Urinary bladder (tissue), 4 donors: ENCODE results near the gene POU6F1. TPM values are rescaled to one million over a fixed set of nuclear protein-coding genes. Genes with fewer than 3 reads are reported as not detected.
"Not testable (repeated sequence)": the region's sequence is repeated elsewhere in the genome, so short reads cannot be mapped to it uniquely, and the experiment has no call there.

ENCODE experiments used
- DNase-seq: peaks from one replicate; pipeline ENCODE4 v3.0.0-alpha.2; 2015; ENCODE audit errors: extremely low spot score
- H3K27ac ChIP-seq: one replicate; pipeline ENCODE4 v1.5.1; 2013; ENCODE audit warnings: low read depth, mild to moderate bottlenecking, moderate library complexity
- H3K36me3 ChIP-seq: one replicate; pipeline ENCODE4 v1.6.1; 2013; ENCODE audit warnings: mild to moderate bottlenecking, moderate library complexity; ENCODE audit not compliant: insufficient read depth
- H3K4me1 ChIP-seq: one replicate; pipeline ENCODE4 v1.6.1; 2013; ENCODE audit warnings: mild to moderate bottlenecking, moderate library complexity; ENCODE audit not compliant: insufficient read depth
- H3K4me3 ChIP-seq: one replicate; pipeline ENCODE4 v1.5.1; 2013; ENCODE audit warnings: low read depth, low read length
- WGBS: extraction: QIAGEN DNeasy Blood & Tissue Kit; methylation state at CpG from one replicate; pipeline ENCODE4 v1.1.7; 2013; 5-methylcytosine and 5-hydroxymethylcytosine counted together
- polyA plus RNA-seq: library from polyadenylated mRNA; stranded (reverse); fragments of 200-250 nt; gene quantifications from one replicate; pipeline ENCODE4 v1.2.3, GENCODE V29; 2013
- total RNA-seq: library from RNA; depleted of rRNA; stranded (reverse); fragments of >200 nt; gene quantifications from one replicate; pipeline ENCODE4 v1.2.3, GENCODE V29; 2014
- donor health status: healthy with polysubstance abuse.
- donor health status: healthy.

The POU6F1 gene
- total RNA-seq (4.3 TPM), polyA plus RNA-seq (10.6 TPM)

GRCh38 chr12:51217968-51218606 lies at the start of gene POU6F1:
Gene POU6F1 (minus strand): TSS chr12:51218062. CDS start chr12:51206836, 11,226 bp downstream.
- DNase-seq: peak; percentile 57
- H3K36me3 ChIP-seq: no peaks in the 10 kb centered on the region
- under 1% methylated on average over 35 of the region's 35 CpGs for WGBS
- peak within 1 kb of the TSS; percentile 91 for H3K27ac ChIP-seq
- peak within 1 kb of the TSS; percentile 97 for H3K4me3 ChIP-seq
- H3K4me1 ChIP-seq: no peaks in the 10 kb centered on the region

GRCh38 chr12:51265024-51265423 lies 47.2 kb upstream of the POU6F1 start:
- Histone ChIP-seq H3K4me3 (no peak overlapping the region), H3K36me3 (no peaks in the 10 kb centered on the region), H3K4me1 (no peaks in the 10 kb centered on the region), H3K27ac (no peak overlapping the region)
- DNase-seq: no peak

- H3K36me3 ChIP-seq: no peaks in the 10 kb centered on the region
- DNase-seq: no peak
- 94% methylated on average over 5 of the region's 5 CpGs for WGBS
- H3K4me3 ChIP-seq: no peak overlapping the region
- no peak overlapping the region for H3K27ac ChIP-seq
- H3K4me1 ChIP-seq: no peaks in the 10 kb centered on the region
Measured at GRCh38 chr12:51264297-51264696, 46.4 kb upstream of the POU6F1 start.

GRCh38 chr12:51263341-51263740 lies 45.5 kb upstream of the POU6F1 start:
- 97% methylated on average over 3 of the region's 3 CpGs for WGBS
- H3K4me1 ChIP-seq: no peaks in the 10 kb centered on the region
- H3K36me3 ChIP-seq: no peaks in the 10 kb centered on the region
- no peak overlapping the region for H3K4me3 ChIP-seq
- no peak overlapping the region for H3K27ac ChIP-seq
- no peak for DNase-seq

GRCh38 chr12:51262758-51263177 lies 44.9 kb upstream of the POU6F1 start:
- DNase-seq: no peak
- Histone ChIP-seq H3K36me3 (no peaks in the 10 kb centered on the region), H3K4me3 (no peak overlapping the region), H3K27ac (no peak overlapping the region), H3K4me1 (no peaks in the 10 kb centered on the region)
- WGBS: 44% methylated on average over 7 of the region's 7 CpGs

GRCh38 chr12:51259600-51259999 lies 41.7 kb upstream of the POU6F1 start:
- H3K4me3 ChIP-seq, DNase-seq, H3K4me1 ChIP-seq, H3K36me3 ChIP-seq, H3K27ac ChIP-seq: not testable (repeated sequence)
- WGBS: 98% methylated on average over 1 of the region's 1 CpG

GRCh38 chr12:51254536-51254935 lies 36.7 kb upstream of the POU6F1 start:
- H3K4me1 ChIP-seq: no peaks in the 10 kb centered on the region
- H3K27ac ChIP-seq: no peak overlapping the region
- no peaks in the 10 kb centered on the region for H3K36me3 ChIP-seq
- no peak for DNase-seq
- WGBS: 84% methylated on average over 4 of the region's 4 CpGs
- no peak overlapping the region for H3K4me3 ChIP-seq

- Histone ChIP-seq H3K27ac (no peak overlapping the region), H3K36me3 (no peaks in the 10 kb centered on the region), H3K4me3 (no peak overlapping the region), H3K4me1 (no peaks in the 10 kb centered on the region)
- DNase-seq: no peak
- 95% methylated on average over 1 of the region's 1 CpG for WGBS
Measured at GRCh38 chr12:51253276-51253675, 35.4 kb upstream of the POU6F1 start.

GRCh38 chr12:51247523-51248206 lies 29.8 kb upstream of the POU6F1 start:
- no peak overlapping the region for H3K27ac ChIP-seq
- H3K4me3 ChIP-seq: no peak overlapping the region
- no peaks in the 10 kb centered on the region for H3K36me3 ChIP-seq
- 61% methylated on average over 14 of the region's 14 CpGs for WGBS
- H3K4me1 ChIP-seq: no peaks in the 10 kb centered on the region
- DNase-seq: no peak

GRCh38 chr12:51246254-51246853 lies 28.5 kb upstream of the POU6F1 start:
- H3K36me3 ChIP-seq: no peaks in the 10 kb centered on the region
- no peaks in the 10 kb centered on the region for H3K4me1 ChIP-seq
- H3K27ac ChIP-seq: peak overlapping the region; percentile 33
- no peak for DNase-seq
- no peak overlapping the region for H3K4me3 ChIP-seq
- 32% methylated on average over 7 of the region's 7 CpGs for WGBS

GRCh38 chr12:51245476-51246253 lies 27.8 kb upstream of the POU6F1 start:
- Histone ChIP-seq H3K4me3 (no peak overlapping the region), H3K27ac (no peak overlapping the region), H3K4me1 (no peaks in the 10 kb centered on the region), H3K36me3 (peaks cover 2% of the 10 kb centered on the region)
- no peak for DNase-seq
- 93% methylated on average over 11 of the region's 11 CpGs for WGBS

- no peak for DNase-seq
- Histone ChIP-seq H3K27ac (no peak overlapping the region), H3K4me3 (no peak overlapping the region), H3K4me1 (no peaks in the 10 kb centered on the region), H3K36me3 (peaks cover 2% of the 10 kb centered on the region)
- WGBS: 81% methylated on average over 4 of the region's 4 CpGs
Measured at GRCh38 chr12:51244269-51244668, 26.4 kb upstream of the POU6F1 start.

- 74% methylated on average over 7 of the region's 7 CpGs for WGBS
- Histone ChIP-seq H3K36me3 (peaks cover 2% of the 10 kb centered on the region), H3K27ac (no peak overlapping the region), H3K4me3 (no peak overlapping the region), H3K4me1 (no peaks in the 10 kb centered on the region)
- DNase-seq: no peak
Measured at GRCh38 chr12:51242876-51243275, 25.0 kb upstream of the POU6F1 start.
